K562 (cell line): Measurements from ENCODE around the gene LAMTOR4. TPM values are rescaled to one million over a fixed set of nuclear protein-coding genes. Genes with fewer than 3 reads are reported as not detected.

ENCODE experiments used
- ARID1B ChIP-seq: fragments of 450-650 bp; IDR thresholded peaks from 2 replicates; pipeline ENCODE4 v1.6.1; 2016; ENCODE audit warnings: antibody characterized with exemption, mild to moderate bottlenecking, inconsistent platforms
- ELF4 ChIP-seq: fragments of 450-650 bp; formaldehyde crosslinking; IDR thresholded peaks from 2 replicates; pipeline ENCODE4 v1.4.0; 2022; ENCODE audit warnings: missing genetic modification characterization
- LARP7 ChIP-seq: fragments of 450-650 bp; IDR thresholded peaks from 2 replicates; pipeline ENCODE4 v1.6.1; 2016
- LCOR ChIP-seq: sonication (generic); formaldehyde crosslinking; IDR thresholded peaks from 2 replicates; pipeline ENCODE4 v1.8.0; 2022; ENCODE audit warnings: mild to moderate bottlenecking, missing genetic modification reagents
- MEF2A ChIP-seq: IDR thresholded peaks from 2 replicates; pipeline ENCODE4 v1.6.1; 2011; ENCODE audit warnings: low read depth, mild to moderate bottlenecking, low read length, moderate library complexity; ENCODE audit not compliant: control insufficient read depth
- NCOR1 ChIP-seq: fragments of 450-650 bp; IDR thresholded peaks from 2 replicates; pipeline ENCODE4 v1.6.1; 2016; ENCODE audit warnings: mild to moderate bottlenecking, moderate library complexity
- OTX1 ChIP-seq: fragments of 450-650 bp; formaldehyde crosslinking; IDR thresholded peaks from 2 replicates; pipeline ENCODE4 v1.4.0; 2022; ENCODE audit warnings: mild to moderate bottlenecking
- PML ChIP-seq: IDR thresholded peaks from 2 replicates; pipeline ENCODE4 v1.6.1; 2012; ENCODE audit warnings: low read length, inconsistent platforms
- POLR2AphosphoS2 ChIP-seq: IDR thresholded peaks from 2 replicates; pipeline ENCODE4 v1.6.1; 2012; ENCODE audit warnings: low read length, improper control_type of control experiment
- PRMT5 ChIP-seq: sonication (generic); formaldehyde crosslinking; IDR thresholded peaks from 2 replicates; pipeline ENCODE4 v1.5.0; 2020; ENCODE audit warnings: missing genetic modification reagents
- TCF7L2 ChIP-seq: fragments of 150-350 bp; IDR thresholded peaks from 2 replicates; pipeline ENCODE4 v1.6.1; 2016; ENCODE audit warnings: low read depth, mild to moderate bottlenecking, low read length, moderate library complexity
- ZNF695 ChIP-seq: fragments of 450-650 bp; formaldehyde crosslinking; IDR thresholded peaks from 2 replicates; pipeline ENCODE4 v1.4.0; 2020; ENCODE audit warnings: mild to moderate bottlenecking, moderate library complexity
- polyA plus RNA-seq, 8 experiments: library from polyadenylated mRNA; depleted of rRNA in 4 of 8; stranded (reverse) in 5 of 8; unstranded in 3 of 8; fragments of >200 nt; fragmentation: Nextera tagmentation in 2 of 8; fragmentation: Illumina TruSeq in 1 of 8; extraction: Ambion mirVana in 2 of 8; extraction: Trizol in 1 of 8; gene quantifications; 2 replicates each; pipeline versions ENCODE4 v1.2.1 to v1.2.3, GENCODE V29; 2011 to 2014; ENCODE audit warnings: inconsistent platforms in 1 of 8, missing spikeins in 1 of 8
- total RNA-seq, 7 experiments: library from RNA; depleted of rRNA in 6 of 7; stranded (reverse); fragments of >200 nt in 6 of 7; fragmentation: Illumina TruSeq in 2 of 7; extraction: Trizol in 2 of 7; gene quantifications; 2 replicates each; pipeline versions ENCODE4 v1.2.1 to v1.2.3, GENCODE V29; 2011 to 2021; ENCODE audit warnings: low replicate concordance in 1 of 7
- TF ChIP-seq, protein P1 (sequence below): fragments of 250-450 bp; sonication (Bioruptor Pico); IDR thresholded peaks from 2 replicates; pipeline ENCODE4 v1.8.0; 2021; ENCODE audit warnings: moderate library complexity, mild to moderate bottlenecking, inconsistent platforms
- TF ChIP-seq, protein P2 (sequence below): sonication (generic); formaldehyde crosslinking; IDR thresholded peaks from 2 replicates; pipeline ENCODE4 v1.8.1; 2023; ENCODE audit warnings: missing genetic modification reagents, mild to moderate bottlenecking, borderline replicate concordance
- TF ChIP-seq, protein P3 (sequence below): fragments of 250-450 bp; sonication (Bioruptor Pico); IDR thresholded peaks from 2 replicates; pipeline ENCODE4 v1.5.0; 2021

The LAMTOR4 gene
- total and polyA plus RNA-seq, 9 of the 15 experiments (the other 6 are each of a cell fraction or from before 2014, with no cell fraction given): 79.6 to 314 (median 195) TPM

DNA sequence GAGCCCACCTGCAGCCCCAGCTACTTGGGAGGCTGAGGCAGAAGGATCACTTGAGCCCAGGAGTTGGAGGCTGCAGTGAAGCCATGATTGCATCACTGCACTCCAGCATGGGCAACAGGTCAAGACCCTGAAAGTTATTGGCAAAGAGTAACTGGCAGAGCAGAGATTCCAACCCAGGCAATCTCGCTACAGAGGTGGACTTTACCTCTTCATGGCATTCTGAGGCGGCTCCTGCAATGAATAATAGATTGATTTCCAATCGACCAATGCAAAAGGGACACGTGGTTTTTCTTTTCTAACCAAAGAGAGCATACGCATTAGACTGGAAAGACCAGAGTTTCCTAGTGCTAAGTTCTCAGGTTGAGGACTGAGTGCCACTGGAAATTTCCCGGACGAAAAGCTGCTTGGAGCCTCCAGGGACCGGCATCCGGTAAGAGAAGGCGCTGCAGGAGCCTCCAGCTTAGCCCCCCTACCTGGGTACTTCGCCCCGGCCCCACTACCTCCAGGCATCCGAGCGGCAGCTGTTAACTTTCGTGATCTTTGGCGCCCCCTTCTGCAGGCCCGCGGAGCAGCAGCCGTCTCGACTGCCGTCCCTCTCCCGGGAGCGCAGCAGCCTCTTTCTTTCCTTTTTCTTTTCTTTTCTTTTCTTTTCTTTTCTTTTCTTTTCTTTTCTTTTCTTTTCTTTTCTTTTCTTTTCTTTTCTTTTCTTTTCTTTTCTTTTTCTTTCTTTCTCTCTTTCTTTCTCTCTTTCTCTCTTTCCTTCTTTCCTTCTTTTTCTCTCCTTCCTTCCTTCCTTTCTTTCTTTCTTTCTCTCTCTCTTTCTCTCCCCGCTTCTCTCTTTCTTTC lies 17.9 kb upstream of the LAMTOR4 start (continued):
- TF ChIP-seq, protein P1, sequence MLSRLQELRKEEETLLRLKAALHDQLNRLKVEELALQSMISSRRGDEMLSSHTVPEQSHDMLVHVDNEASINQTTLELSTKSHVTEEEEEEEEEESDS (CRISPR knock-in tag): no peak
- TF ChIP-seq ARID1B (no peak; the same call in none of the 2 replicates), ELF4 (CRISPR knock-in tag) (0 out of 2 replicates have a peak, but pooled peaks have one; percentile 21), LCOR (CRISPR knock-in tag) (no peak), OTX1 (no peak), ZNF695 (CRISPR knock-in tag) (no peak), PML (no peak), TCF7L2 (no peak), MEF2A (no peak), POLR2AphosphoS2 (no peak), PRMT5 (CRISPR knock-in tag) (no peak), LARP7 (peak; percentile 80; the same call in 1 of the 2 replicates), NCOR1 (no peak)
- TF ChIP-seq, protein P2, sequence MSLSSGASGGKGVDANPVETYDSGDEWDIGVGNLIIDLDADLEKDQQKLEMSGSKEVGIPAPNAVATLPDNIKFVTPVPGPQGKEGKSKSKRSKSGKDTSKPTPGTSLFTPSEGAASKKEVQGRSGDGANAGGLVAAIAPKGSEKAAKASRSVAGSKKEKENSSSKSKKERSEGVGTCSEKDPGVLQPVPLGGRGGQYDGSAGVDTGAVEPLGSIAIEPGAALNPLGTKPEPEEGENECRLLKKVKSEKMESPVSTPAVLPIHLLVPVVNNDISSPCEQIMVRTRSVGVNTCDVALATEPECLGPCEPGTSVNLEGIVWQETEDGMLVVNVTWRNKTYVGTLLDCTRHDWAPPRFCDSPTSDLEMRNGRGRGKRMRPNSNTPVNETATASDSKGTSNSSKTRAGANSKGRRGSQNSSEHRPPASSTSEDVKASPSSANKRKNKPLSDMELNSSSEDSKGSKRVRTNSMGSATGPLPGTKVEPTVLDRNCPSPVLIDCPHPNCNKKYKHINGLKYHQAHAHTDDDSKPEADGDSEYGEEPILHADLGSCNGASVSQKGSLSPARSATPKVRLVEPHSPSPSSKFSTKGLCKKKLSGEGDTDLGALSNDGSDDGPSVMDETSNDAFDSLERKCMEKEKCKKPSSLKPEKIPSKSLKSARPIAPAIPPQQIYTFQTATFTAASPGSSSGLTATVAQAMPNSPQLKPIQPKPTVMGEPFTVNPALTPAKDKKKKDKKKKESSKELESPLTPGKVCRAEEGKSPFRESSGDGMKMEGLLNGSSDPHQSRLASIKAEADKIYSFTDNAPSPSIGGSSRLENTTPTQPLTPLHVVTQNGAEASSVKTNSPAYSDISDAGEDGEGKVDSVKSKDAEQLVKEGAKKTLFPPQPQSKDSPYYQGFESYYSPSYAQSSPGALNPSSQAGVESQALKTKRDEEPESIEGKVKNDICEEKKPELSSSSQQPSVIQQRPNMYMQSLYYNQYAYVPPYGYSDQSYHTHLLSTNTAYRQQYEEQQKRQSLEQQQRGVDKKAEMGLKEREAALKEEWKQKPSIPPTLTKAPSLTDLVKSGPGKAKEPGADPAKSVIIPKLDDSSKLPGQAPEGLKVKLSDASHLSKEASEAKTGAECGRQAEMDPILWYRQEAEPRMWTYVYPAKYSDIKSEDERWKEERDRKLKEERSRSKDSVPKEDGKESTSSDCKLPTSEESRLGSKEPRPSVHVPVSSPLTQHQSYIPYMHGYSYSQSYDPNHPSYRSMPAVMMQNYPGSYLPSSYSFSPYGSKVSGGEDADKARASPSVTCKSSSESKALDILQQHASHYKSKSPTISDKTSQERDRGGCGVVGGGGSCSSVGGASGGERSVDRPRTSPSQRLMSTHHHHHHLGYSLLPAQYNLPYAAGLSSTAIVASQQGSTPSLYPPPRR: no peak
- TF ChIP-seq, protein P3, sequence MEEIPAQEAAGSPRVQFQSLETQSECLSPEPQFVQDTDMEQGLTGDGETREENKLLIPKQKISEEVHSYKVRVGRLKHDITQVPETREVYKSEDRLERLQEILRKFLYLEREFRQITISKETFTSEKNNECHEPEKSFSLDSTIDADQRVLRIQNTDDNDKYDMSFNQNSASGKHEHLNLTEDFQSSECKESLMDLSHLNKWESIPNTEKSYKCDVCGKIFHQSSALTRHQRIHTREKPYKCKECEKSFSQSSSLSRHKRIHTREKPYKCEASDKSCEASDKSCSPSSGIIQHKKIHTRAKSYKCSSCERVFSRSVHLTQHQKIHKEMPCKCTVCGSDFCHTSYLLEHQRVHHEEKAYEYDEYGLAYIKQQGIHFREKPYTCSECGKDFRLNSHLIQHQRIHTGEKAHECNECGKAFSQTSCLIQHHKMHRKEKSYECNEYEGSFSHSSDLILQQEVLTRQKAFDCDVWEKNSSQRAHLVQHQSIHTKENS (CRISPR knock-in tag): no peak
